IMR-90 (cell line): ENCODE results near the gene EVI5.

Experiments
- MXI1 ChIP-seq: IDR thresholded peaks from 2 replicates; pipeline ENCODE4 v1.6.1; 2012; ENCODE audit warnings: low read depth, mild to moderate bottlenecking, low read length, moderate library complexity, borderline replicate concordance
- POLR2A ChIP-seq: IDR thresholded peaks from 2 replicates; pipeline ENCODE4 v1.6.1; 2012; ENCODE audit warnings: mild to moderate bottlenecking, low read depth, low read length
- RAD21 ChIP-seq: IDR thresholded peaks from 2 replicates; pipeline ENCODE4 v1.6.1; 2012; ENCODE audit warnings: low read length, improper control_type of control experiment
- TF ChIP-seq, protein P1 (sequence below): conservative IDR thresholded peaks from 2 replicates; pipeline ENCODE4 v1.5.1; 2012; ENCODE audit warnings: mild to moderate bottlenecking, low read depth, low read length, improper control_type of control experiment

DNA sequence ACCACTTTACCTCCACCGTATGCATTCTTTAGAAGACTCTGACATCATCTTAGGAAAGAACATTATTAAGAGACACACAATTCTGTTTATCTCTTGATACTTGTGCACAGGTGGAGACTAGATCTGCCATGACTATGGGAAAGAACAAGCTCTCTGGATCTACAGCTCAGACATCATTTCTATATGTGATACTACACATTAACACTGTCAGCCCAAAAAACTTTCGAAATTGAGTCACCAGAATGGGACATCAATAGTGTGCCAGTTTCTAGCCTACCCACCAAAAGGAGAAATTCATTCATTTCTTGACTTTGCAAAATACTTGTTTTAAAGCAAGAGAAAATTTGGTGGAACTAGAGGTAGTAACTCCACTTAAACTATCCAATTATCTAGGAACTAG, 6.0 kb upstream of the EVI5 start:
- TF ChIP-seq, protein P1, sequence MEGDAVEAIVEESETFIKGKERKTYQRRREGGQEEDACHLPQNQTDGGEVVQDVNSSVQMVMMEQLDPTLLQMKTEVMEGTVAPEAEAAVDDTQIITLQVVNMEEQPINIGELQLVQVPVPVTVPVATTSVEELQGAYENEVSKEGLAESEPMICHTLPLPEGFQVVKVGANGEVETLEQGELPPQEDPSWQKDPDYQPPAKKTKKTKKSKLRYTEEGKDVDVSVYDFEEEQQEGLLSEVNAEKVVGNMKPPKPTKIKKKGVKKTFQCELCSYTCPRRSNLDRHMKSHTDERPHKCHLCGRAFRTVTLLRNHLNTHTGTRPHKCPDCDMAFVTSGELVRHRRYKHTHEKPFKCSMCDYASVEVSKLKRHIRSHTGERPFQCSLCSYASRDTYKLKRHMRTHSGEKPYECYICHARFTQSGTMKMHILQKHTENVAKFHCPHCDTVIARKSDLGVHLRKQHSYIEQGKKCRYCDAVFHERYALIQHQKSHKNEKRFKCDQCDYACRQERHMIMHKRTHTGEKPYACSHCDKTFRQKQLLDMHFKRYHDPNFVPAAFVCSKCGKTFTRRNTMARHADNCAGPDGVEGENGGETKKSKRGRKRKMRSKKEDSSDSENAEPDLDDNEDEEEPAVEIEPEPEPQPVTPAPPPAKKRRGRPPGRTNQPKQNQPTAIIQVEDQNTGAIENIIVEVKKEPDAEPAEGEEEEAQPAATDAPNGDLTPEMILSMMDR = no peak
- no peak for TF ChIP-seq POLR2A
- no peak for TF ChIP-seq MXI1
- TF ChIP-seq RAD21 = no peak
